CD4-positive, alpha-beta T cell treated with Interleukin-17A for 4 hours (primary cell): ENCODE data around the gene ZG16.
"Not testable (repeated sequence)": the region's sequence is repeated elsewhere in the genome, so short reads cannot be mapped to it uniquely, and the experiment has no call there.

Experiments used
- DNase-seq: peaks from one replicate; pipeline ENCODE4 v3.0.0-alpha.2; 2020; ENCODE audit warnings: mixed read lengths

The ZG16 gene

GRCh38 chr16:29777576-29778350 is at the start of gene ZG16:
TSS of gene ZG16 (plus strand) at chr16:29778256. CDS start at chr16:29779267, 1,011 bp downstream.
- no peak for DNase-seq

GRCh38 chr16:29729116-29729521 is 48.9 kb upstream of the ZG16 start:
- no peak for DNase-seq

GRCh38 chr16:29730649-29731048 is 47.4 kb upstream of the ZG16 start:
- no peak for DNase-seq

GRCh38 chr16:29731768-29732601 is 46.1 kb upstream of the ZG16 start:
- DNase-seq = not testable (repeated sequence)

GRCh38 chr16:29734786-29735185 is 43.3 kb upstream of the ZG16 start:
- DNase-seq = no peak

- DNase-seq = no peak
These were observed 41.9 kb upstream of the ZG16 start for GRCh38 chr16:29736112-29736511.

- no peak for DNase-seq
These were observed 41.3 kb upstream of the ZG16 start for GRCh38 chr16:29736764-29737163.

GRCh38 chr16:29737713-29738112 is 40.3 kb upstream of the ZG16 start:
- DNase-seq = no peak

GRCh38 chr16:29738514-29738913 is 39.5 kb upstream of the ZG16 start:
- peak; percentile 69 for DNase-seq

- not testable (repeated sequence) for DNase-seq
These were observed 38.0 kb upstream of the ZG16 start for GRCh38 chr16:29739927-29740629.

- DNase-seq = not testable (repeated sequence)
These were observed 37.4 kb upstream of the ZG16 start for GRCh38 chr16:29740630-29741015.

GRCh38 chr16:29742683-29743275 is 35.3 kb upstream of the ZG16 start:
- DNase-seq = no peak

- peak; percentile 20 for DNase-seq
These were observed 34.6 kb upstream of the ZG16 start for GRCh38 chr16:29743475-29743826.

- DNase-seq = peak; percentile 63
These were observed 34.1 kb upstream of the ZG16 start for GRCh38 chr16:29743827-29744531.

- peak; percentile 28 for DNase-seq
These were observed 33.4 kb upstream of the ZG16 start for GRCh38 chr16:29744541-29745101.

- peak; percentile 66 for DNase-seq
These were observed 32.8 kb upstream of the ZG16 start for GRCh38 chr16:29745121-29745852.

GRCh38 chr16:29745853-29746345 is 32.2 kb upstream of the ZG16 start, which contains the start of gene C16orf54:
TSS of gene C16orf54 (minus strand) at chr16:29745990. CDS start at chr16:29744951, 1,039 bp downstream.
- DNase-seq = peak; percentile 93

- not testable (repeated sequence) for DNase-seq
These were observed 31.5 kb upstream of the ZG16 start for GRCh38 chr16:29746518-29746917.

GRCh38 chr16:29747947-29748759 is 29.9 kb upstream of the ZG16 start:
- no peak for DNase-seq

- DNase-seq = not testable (repeated sequence)
These were observed 29.3 kb upstream of the ZG16 start for GRCh38 chr16:29748760-29749149.
